ENCODE results near the gene PCDHGA5. TPM values are rescaled to one million over a fixed set of nuclear protein-coding genes. Genes with fewer than 3 reads are reported as not detected.
"Not testable (repeated sequence)": the region's sequence is repeated elsewhere in the genome, so short reads cannot be mapped to it uniquely, and the experiment has no call there.

PCDHGA5 gene
- total RNA-seq, 3 donors from 2014 or later: 5.4 to 9.4 (median 8.8) TPM

DNA sequence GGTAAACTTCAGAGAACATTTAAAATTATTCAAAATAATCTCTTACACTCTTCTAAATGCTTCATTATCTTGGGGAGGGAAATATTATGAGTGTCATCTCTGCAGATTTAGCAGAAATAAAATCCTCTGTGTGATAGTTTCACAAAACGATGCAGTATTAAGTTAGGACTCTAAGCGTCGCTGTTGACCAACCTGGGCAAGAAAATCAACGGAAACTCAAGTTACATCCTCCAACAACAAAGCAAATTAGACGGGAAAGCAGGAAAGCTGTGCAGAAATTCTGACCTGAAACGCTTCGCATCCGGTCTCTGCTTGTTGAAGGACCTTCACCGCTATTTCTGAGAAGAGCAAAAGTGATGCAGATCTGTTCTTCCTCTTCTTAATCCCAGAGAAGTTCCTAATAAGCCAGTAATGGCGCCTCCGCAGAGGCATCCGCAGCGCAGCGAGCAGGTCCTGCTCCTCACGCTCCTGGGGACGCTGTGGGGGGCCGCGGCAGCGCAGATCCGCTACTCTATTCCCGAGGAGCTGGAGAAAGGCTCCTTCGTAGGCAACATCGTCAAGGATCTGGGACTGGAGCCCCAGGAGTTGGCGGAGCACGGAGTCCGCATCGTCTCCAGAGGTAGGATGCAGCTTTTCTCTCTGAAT lies 9.8 kb downstream of the PCDHGA5 start, which contains the start of gene PCDHGA6:
PCDHGA6 (plus strand) TSS at position 219 of the 645 bp plus-strand sequence; CDS start at position 412, 193 bp downstream.
- intact Hi-C loops (cut with DNase I; ENCODE audit: low total_unique reads): no loop called here
- no peak for DNase-seq (ENCODE audit: low spot score in 2 of 2)
- TF ChIP-seq POLR2AphosphoS5 (IDR thresholded peaks at IDR 0.05) (no peak), POLR2A (IDR thresholded peaks at IDR 0.05) (no peak)
- TF ChIP-seq, protein P1, sequence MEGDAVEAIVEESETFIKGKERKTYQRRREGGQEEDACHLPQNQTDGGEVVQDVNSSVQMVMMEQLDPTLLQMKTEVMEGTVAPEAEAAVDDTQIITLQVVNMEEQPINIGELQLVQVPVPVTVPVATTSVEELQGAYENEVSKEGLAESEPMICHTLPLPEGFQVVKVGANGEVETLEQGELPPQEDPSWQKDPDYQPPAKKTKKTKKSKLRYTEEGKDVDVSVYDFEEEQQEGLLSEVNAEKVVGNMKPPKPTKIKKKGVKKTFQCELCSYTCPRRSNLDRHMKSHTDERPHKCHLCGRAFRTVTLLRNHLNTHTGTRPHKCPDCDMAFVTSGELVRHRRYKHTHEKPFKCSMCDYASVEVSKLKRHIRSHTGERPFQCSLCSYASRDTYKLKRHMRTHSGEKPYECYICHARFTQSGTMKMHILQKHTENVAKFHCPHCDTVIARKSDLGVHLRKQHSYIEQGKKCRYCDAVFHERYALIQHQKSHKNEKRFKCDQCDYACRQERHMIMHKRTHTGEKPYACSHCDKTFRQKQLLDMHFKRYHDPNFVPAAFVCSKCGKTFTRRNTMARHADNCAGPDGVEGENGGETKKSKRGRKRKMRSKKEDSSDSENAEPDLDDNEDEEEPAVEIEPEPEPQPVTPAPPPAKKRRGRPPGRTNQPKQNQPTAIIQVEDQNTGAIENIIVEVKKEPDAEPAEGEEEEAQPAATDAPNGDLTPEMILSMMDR (IDR thresholded peaks at IDR 0.05): no peak
- Histone ChIP-seq H3K27me3 (no peaks in the 10 kb centered on the region), H3K4me3 (peak within 1 kb of the TSS; percentile 19 to 55 (median 30)), H3K4me1 (no peaks in the 10 kb centered on the region), H3K9me3 (peaks cover 79 to 99% of the 10 kb centered on the region in 2 donors), H3K36me3 (no peaks in the 10 kb centered on the region), H3K27ac (no peak within 1 kb of the TSS)

DNA sequence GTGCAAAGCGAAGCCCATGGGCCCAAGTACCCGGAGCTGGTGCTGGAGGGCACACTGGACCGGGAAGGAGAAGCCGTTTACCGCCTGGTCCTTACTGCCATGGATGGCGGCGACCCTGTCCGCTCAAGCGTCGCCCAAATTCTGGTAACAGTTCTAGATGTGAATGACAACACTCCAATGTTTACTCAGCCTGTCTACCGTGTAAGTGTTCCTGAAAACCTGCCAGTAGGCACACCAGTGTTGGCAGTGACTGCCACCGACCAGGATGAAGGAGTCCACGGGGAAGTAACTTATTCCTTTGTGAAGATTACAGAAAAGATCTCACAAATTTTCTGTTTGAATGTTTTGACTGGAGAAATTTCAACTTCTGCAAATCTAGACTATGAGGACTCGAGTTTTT lies 10.7 kb downstream of the PCDHGA5 start:
- Histone ChIP-seq H3K9me3 (peaks cover 72 to 99% of the 10 kb centered on the region in 2 donors), H3K27me3 (no peaks in the 10 kb centered on the region), H3K4me1 (no peaks in the 10 kb centered on the region), H3K27ac (no peak overlapping the region), H3K4me3 (peak overlapping the region in 1 of 3 donors; percentile 55), H3K36me3 (no peaks in the 10 kb centered on the region)
- no peak for DNase-seq (ENCODE audit: low spot score in 2 of 2)
- TF ChIP-seq POLR2AphosphoS5 (IDR thresholded peaks at IDR 0.05): no peak
- TF ChIP-seq, protein P1 (IDR thresholded peaks at IDR 0.05): no peak
- TF ChIP-seq POLR2A (IDR thresholded peaks at IDR 0.05): no peak
- intact Hi-C loops (cut with DNase I; ENCODE audit: low total_unique reads): no loop called here

DNA sequence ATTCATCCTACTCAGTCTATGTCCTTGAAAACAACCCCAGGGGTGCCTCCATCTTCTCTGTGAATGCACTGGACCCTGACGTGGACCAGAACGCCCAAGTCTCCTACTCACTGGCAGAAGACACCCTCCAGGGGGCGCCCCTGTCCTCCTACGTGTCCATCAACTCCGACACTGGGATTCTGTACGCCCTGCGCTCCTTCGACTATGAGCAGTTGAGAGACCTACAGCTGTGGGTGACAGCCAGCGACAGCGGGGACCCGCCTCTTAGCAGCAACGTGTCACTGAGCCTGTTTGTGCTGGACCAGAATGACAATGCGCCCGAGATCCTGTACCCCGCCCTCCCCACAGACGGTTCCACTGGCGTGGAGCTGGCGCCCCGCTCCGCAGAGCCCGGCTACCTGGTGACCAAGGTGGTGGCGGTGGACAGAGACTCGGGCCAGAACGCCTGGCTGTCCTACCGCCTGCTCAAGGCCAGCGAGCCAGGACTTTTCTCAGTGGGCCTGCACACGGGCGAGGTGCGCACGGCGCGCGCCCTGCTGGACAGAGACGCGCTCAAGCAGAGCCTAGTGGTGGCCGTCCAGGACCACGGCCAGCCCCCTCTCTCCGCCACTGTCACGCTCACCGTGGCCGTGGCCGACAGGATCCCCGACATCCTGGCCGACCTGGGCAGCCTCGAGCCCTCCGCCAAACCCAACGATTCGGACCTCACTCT lies 11.6 kb downstream of the PCDHGA5 start:
- H3K4me1 ChIP-seq; H3K27ac ChIP-seq; H3K27me3 ChIP-seq; DNase-seq (ENCODE audit: low spot score in 2 of 2); H3K36me3 ChIP-seq; intact Hi-C loops (cut with DNase I; ENCODE audit: low total_unique reads); H3K4me3 ChIP-seq: not testable (repeated sequence)
- peaks cover 70 to 98% of the 10 kb centered on the region in 2 donors for H3K9me3 ChIP-seq

DNA sequence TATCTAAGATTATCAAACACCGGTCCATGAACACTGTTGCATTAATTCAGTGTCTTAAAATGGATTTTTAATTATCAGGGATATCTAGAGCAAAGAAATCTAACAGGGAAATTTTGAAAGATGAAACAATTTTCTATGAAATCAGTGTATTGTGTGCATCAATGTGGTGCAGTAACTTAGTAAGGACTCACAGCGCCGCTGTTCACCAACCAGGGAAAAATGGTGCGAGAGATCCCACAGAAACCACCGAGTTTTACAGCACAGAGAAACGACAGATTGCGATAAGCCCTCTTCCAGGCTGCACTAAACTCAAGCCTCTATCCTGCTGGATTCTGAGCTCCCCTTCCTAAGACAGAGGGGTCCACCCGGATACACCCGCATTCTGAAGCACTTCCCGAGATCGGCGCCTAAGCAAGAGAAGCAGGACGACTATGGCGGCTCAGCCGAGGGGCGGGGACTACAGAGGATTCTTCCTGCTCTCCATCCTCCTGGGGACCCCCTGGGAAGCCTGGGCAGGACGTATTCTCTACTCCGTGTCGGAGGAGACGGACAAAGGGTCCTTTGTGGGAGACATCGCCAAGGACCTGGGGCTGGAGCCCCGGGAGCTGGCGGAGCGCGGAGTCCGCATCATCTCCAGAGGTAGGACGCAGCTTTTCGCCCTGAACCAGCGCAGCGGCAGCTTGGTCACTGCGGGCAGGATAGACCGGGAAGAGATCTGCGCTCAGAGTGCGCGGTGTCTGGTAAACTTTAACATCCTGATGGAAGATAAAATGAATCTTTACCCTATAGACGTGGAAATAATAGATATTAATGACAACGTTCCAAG lies 18.7 kb downstream of the PCDHGA5 start, which contains the start of gene PCDHGA7:
PCDHGA7 (plus strand) TSS at position 274 of the 826 bp plus-strand sequence; CDS start at position 432, 158 bp downstream.
- H3K27me3 ChIP-seq: no peaks in the 10 kb centered on the region
- no peaks in the 10 kb centered on the region for H3K36me3 ChIP-seq
- TF ChIP-seq, protein P1 (IDR thresholded peaks at IDR 0.05): no peak
- TF ChIP-seq POLR2A (IDR thresholded peaks at IDR 0.05) (no peak), POLR2AphosphoS5 (IDR thresholded peaks at IDR 0.05) (no peak)
- H3K27ac ChIP-seq: no peak within 1 kb of the TSS
- H3K9me3 ChIP-seq: peaks cover 67 to 96% of the 10 kb centered on the region in 2 donors
- no peaks in the 10 kb centered on the region for H3K4me1 ChIP-seq
- H3K4me3 ChIP-seq: peak within 1 kb of the TSS in 2 of 3 donors; percentile 27 to 48
- no peak for DNase-seq (ENCODE audit: low spot score in 2 of 2)
- intact Hi-C loops (cut with DNase I; ENCODE audit: low total_unique reads): no loop called here

DNA sequence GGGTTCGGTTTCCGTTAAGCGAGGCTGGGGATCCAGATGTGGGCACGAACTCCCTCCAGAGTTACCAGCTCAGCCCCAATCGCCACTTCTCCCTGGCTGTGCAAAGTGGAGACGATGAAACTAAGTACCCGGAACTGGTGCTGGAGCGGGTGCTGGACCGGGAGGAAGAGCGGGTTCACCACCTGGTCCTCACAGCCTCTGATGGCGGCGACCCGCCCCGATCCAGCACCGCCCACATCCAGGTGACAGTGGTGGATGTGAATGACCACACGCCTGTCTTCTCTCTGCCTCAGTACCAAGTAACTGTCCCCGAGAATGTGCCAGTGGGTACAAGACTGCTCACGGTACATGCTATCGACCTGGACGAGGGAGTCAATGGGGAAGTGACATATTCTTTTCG lies 19.4 kb downstream of the PCDHGA5 start:
- intact Hi-C loops (cut with DNase I; ENCODE audit: low total_unique reads): no loop called here
- no peak for DNase-seq (ENCODE audit: low spot score in 2 of 2)
- no peak overlapping the region for H3K27ac ChIP-seq
- peaks cover 67 to 93% of the 10 kb centered on the region in 2 donors for H3K9me3 ChIP-seq
- H3K36me3 ChIP-seq: no peaks in the 10 kb centered on the region
- no peaks in the 10 kb centered on the region for H3K27me3 ChIP-seq
- TF ChIP-seq, protein P1 (IDR thresholded peaks at IDR 0.05): no peak
- no peak for TF ChIP-seq POLR2A (IDR thresholded peaks at IDR 0.05)
- no peak for TF ChIP-seq POLR2AphosphoS5 (IDR thresholded peaks at IDR 0.05)
- peak overlapping the region in 1 of 3 donors; percentile 48 for H3K4me3 ChIP-seq
- H3K4me1 ChIP-seq: no peaks in the 10 kb centered on the region
